ENCODE results near the gene FAM180B.

Gene FAM180B

GRCh38 chr11:47589977-47590861 is 3.7 kb downstream of the FAM180B start:
- no peak for TF ChIP-seq FOXM1 (IDR thresholded peaks at IDR 0.05; ENCODE audit: borderline replicate concordance, low read depth)
- TF ChIP-seq ZBTB7A (IDR thresholded peaks at IDR 0.05; ENCODE audit: low read depth), result no peak
- no peak for TF ChIP-seq CREB1 (IDR thresholded peaks at IDR 0.05; ENCODE audit: low read depth)
- no peak for TF ChIP-seq YY1 (IDR thresholded peaks at IDR 0.05; ENCODE audit: low read depth)
- no peak for TF ChIP-seq EGR1 (IDR thresholded peaks at IDR 0.05)
- TF ChIP-seq CEBPB (IDR thresholded peaks at IDR 0.05), result no peak
- TF ChIP-seq EP300 (IDR thresholded peaks at IDR 0.05; ENCODE audit: borderline replicate concordance), result no peak
- TF ChIP-seq TCF12 (IDR thresholded peaks at IDR 0.05; ENCODE audit: low read depth), result no peak
- TF ChIP-seq TAF1 (IDR thresholded peaks at IDR 0.05; ENCODE audit: low read depth), result no peak
- TF ChIP-seq TEAD4 (IDR thresholded peaks at IDR 0.05), result no peak
- no peak for TF ChIP-seq REST (IDR thresholded peaks at IDR 0.05; ENCODE audit: low read depth)
- no peak for TF ChIP-seq NFIC (IDR thresholded peaks at IDR 0.05)
- no peak for TF ChIP-seq MAX (IDR thresholded peaks at IDR 0.05)
- no peak for TF ChIP-seq RAD21 (IDR thresholded peaks at IDR 0.05; ENCODE audit: low read depth)
- no peak for TF ChIP-seq USF1 (IDR thresholded peaks at IDR 0.05)

- TF ChIP-seq MAX (IDR thresholded peaks at IDR 0.05) (no peak), CEBPB (IDR thresholded peaks at IDR 0.05) (no peak), TAF1 (IDR thresholded peaks at IDR 0.05; ENCODE audit: low read depth) (no peak), YY1 (IDR thresholded peaks at IDR 0.05; ENCODE audit: low read depth) (no peak), USF1 (IDR thresholded peaks at IDR 0.05) (no peak), NFIC (IDR thresholded peaks at IDR 0.05) (no peak), EP300 (IDR thresholded peaks at IDR 0.05; ENCODE audit: borderline replicate concordance) (no peak), EGR1 (IDR thresholded peaks at IDR 0.05) (no peak)
Observed at GRCh38 chr11:47591764-47592163, 5.3 kb downstream of the FAM180B start.

GRCh38 chr11:47592251-47592650 is 5.8 kb downstream of the FAM180B start:
- no peak for TF ChIP-seq TAF1 (IDR thresholded peaks at IDR 0.05; ENCODE audit: low read depth)
- TF ChIP-seq NFIC (IDR thresholded peaks at IDR 0.05), result no peak
- no peak for TF ChIP-seq EP300 (IDR thresholded peaks at IDR 0.05; ENCODE audit: borderline replicate concordance)
- TF ChIP-seq YY1 (IDR thresholded peaks at IDR 0.05; ENCODE audit: low read depth), result no peak
- TF ChIP-seq TEAD4 (IDR thresholded peaks at IDR 0.05), result no peak
- TF ChIP-seq USF1 (IDR thresholded peaks at IDR 0.05), result no peak
- no peak for TF ChIP-seq TCF12 (IDR thresholded peaks at IDR 0.05; ENCODE audit: low read depth)
- no peak for TF ChIP-seq CEBPB (IDR thresholded peaks at IDR 0.05)
- TF ChIP-seq MAX (IDR thresholded peaks at IDR 0.05), result no peak
- TF ChIP-seq CREB1 (IDR thresholded peaks at IDR 0.05; ENCODE audit: low read depth), result no peak
- no peak for TF ChIP-seq RAD21 (IDR thresholded peaks at IDR 0.05; ENCODE audit: low read depth)
- TF ChIP-seq ZBTB7A (IDR thresholded peaks at IDR 0.05; ENCODE audit: low read depth), result no peak

GRCh38 chr11:47592970-47593369 is 6.5 kb downstream of the FAM180B start:
- no peak for TF ChIP-seq EP300 (IDR thresholded peaks at IDR 0.05; ENCODE audit: borderline replicate concordance)
- TF ChIP-seq NFIC (IDR thresholded peaks at IDR 0.05), result no peak
- no peak for TF ChIP-seq TEAD4 (IDR thresholded peaks at IDR 0.05)
- TF ChIP-seq TAF1 (IDR thresholded peaks at IDR 0.05; ENCODE audit: low read depth), result no peak
- TF ChIP-seq ZBTB7A (IDR thresholded peaks at IDR 0.05; ENCODE audit: low read depth), result no peak
- no peak for TF ChIP-seq CREB1 (IDR thresholded peaks at IDR 0.05; ENCODE audit: low read depth)
- no peak for TF ChIP-seq MAX (IDR thresholded peaks at IDR 0.05)
- TF ChIP-seq FOXM1 (IDR thresholded peaks at IDR 0.05; ENCODE audit: borderline replicate concordance, low read depth), result no peak
- no peak for TF ChIP-seq TCF12 (IDR thresholded peaks at IDR 0.05; ENCODE audit: low read depth)

- no peak for TF ChIP-seq USF1 (IDR thresholded peaks at IDR 0.05)
- TF ChIP-seq RAD21 (IDR thresholded peaks at IDR 0.05; ENCODE audit: low read depth), result no peak
- no peak for TF ChIP-seq NFIC (IDR thresholded peaks at IDR 0.05)
- no peak for TF ChIP-seq TAF1 (IDR thresholded peaks at IDR 0.05; ENCODE audit: low read depth)
- TF ChIP-seq TCF12 (IDR thresholded peaks at IDR 0.05; ENCODE audit: low read depth), result no peak
- TF ChIP-seq CREB1 (IDR thresholded peaks at IDR 0.05; ENCODE audit: low read depth), result no peak
- TF ChIP-seq EGR1 (IDR thresholded peaks at IDR 0.05), result no peak
- TF ChIP-seq CEBPB (IDR thresholded peaks at IDR 0.05), result no peak
- TF ChIP-seq MAX (IDR thresholded peaks at IDR 0.05), result no peak
- no peak for TF ChIP-seq TEAD4 (IDR thresholded peaks at IDR 0.05)
- TF ChIP-seq EP300 (IDR thresholded peaks at IDR 0.05; ENCODE audit: borderline replicate concordance), result no peak
- no peak for TF ChIP-seq YY1 (IDR thresholded peaks at IDR 0.05; ENCODE audit: low read depth)
Observed at GRCh38 chr11:47593492-47593933, 7.0 kb downstream of the FAM180B start.
